Measurements from ENCODE around the gene COL11A1. TPM values are rescaled to one million over a fixed set of nuclear protein-coding genes. Genes with fewer than 3 reads are reported as not detected.
A peak's percentile ranks its signal among the peaks of the same experiment; 100 is the strongest.
"Not testable (repeated sequence)": the region's sequence is repeated elsewhere in the genome, so short reads cannot be mapped to it uniquely, and the experiment has no call there.

Gene COL11A1
- total RNA-seq, 1 donor = not detected

GRCh38 chr1:103087256-103087655 is 21.1 kb downstream of the COL11A1 start:
- DNase-seq (ENCODE audit: low read depth in 2 of 3, low spot score in 2 of 3) = no peak

- no peak for DNase-seq (ENCODE audit: low read depth in 2 of 3, low spot score in 2 of 3)
Measured at GRCh38 chr1:103084181-103084580, 24.1 kb downstream of the COL11A1 start.

GRCh38 chr1:103075316-103076000 is 32.9 kb downstream of the COL11A1 start:
- DNase-seq (ENCODE audit: low read depth in 2 of 3, low spot score in 2 of 3) = no peak

- no peak for DNase-seq (ENCODE audit: low read depth in 2 of 3, low spot score in 2 of 3)
Measured at GRCh38 chr1:103074224-103074623, 34.1 kb downstream of the COL11A1 start.

GRCh38 chr1:103069201-103069600 is 39.1 kb downstream of the COL11A1 start:
- no peak for DNase-seq (ENCODE audit: low read depth in 2 of 3, low spot score in 2 of 3)

- no peak for DNase-seq (ENCODE audit: low read depth in 2 of 3, low spot score in 2 of 3)
Measured at GRCh38 chr1:103063921-103064320, 44.4 kb downstream of the COL11A1 start.

GRCh38 chr1:103058391-103058790 is 49.9 kb downstream of the COL11A1 start:
- no peak for DNase-seq (ENCODE audit: low read depth in 2 of 3, low spot score in 2 of 3)

GRCh38 chr1:103056423-103056822 is 51.9 kb downstream of the COL11A1 start:
- DNase-seq (ENCODE audit: low read depth in 2 of 3, low spot score in 2 of 3) = no peak

GRCh38 chr1:103028110-103028509 is 80.2 kb downstream of the COL11A1 start:
- DNase-seq (ENCODE audit: low read depth in 2 of 3, low spot score in 2 of 3) = not testable (repeated sequence)

GRCh38 chr1:103025858-103026409 is 82.4 kb downstream of the COL11A1 start:
- no peak for DNase-seq (ENCODE audit: low read depth in 2 of 3, low spot score in 2 of 3)

- DNase-seq (ENCODE audit: low read depth in 2 of 3, low spot score in 2 of 3) = no peak
Measured at GRCh38 chr1:103024051-103024450, 84.3 kb downstream of the COL11A1 start.

GRCh38 chr1:103002005-103002404 is 106.3 kb downstream of the COL11A1 start:
- DNase-seq (ENCODE audit: low read depth in 2 of 3, low spot score in 2 of 3) = no peak

- DNase-seq (ENCODE audit: low read depth in 2 of 3, low spot score in 2 of 3) = no peak
Measured at GRCh38 chr1:102978874-102979273, 129.4 kb downstream of the COL11A1 start.

GRCh38 chr1:102977292-102977691 is 131.0 kb downstream of the COL11A1 start:
- DNase-seq (ENCODE audit: low read depth in 2 of 3, low spot score in 2 of 3) = no peak

GRCh38 chr1:102970496-102971078 is 137.7 kb downstream of the COL11A1 start:
- peak in 2 of 3 donors; percentile 24 to 47 for DNase-seq (ENCODE audit: low read depth in 2 of 3, low spot score in 2 of 3)

GRCh38 chr1:102967786-102968185 is 140.5 kb downstream of the COL11A1 start:
- no peak for DNase-seq (ENCODE audit: low read depth in 2 of 3, low spot score in 2 of 3)

- no peak for DNase-seq (ENCODE audit: low read depth in 2 of 3, low spot score in 2 of 3)
Measured at GRCh38 chr1:102961549-102961948, 146.8 kb downstream of the COL11A1 start.

GRCh38 chr1:102954576-102954975 is 153.7 kb downstream of the COL11A1 start:
- DNase-seq (ENCODE audit: low read depth in 2 of 3, low spot score in 2 of 3) = no peak

GRCh38 chr1:102952400-102952799 is 155.9 kb downstream of the COL11A1 start:
- no peak for DNase-seq (ENCODE audit: low read depth in 2 of 3, low spot score in 2 of 3)

GRCh38 chr1:102942324-102942723 is 166.0 kb downstream of the COL11A1 start:
- no peak for DNase-seq (ENCODE audit: low read depth in 2 of 3, low spot score in 2 of 3)

GRCh38 chr1:102941366-102941947 is 166.9 kb downstream of the COL11A1 start:
- DNase-seq (ENCODE audit: low read depth in 2 of 3, low spot score in 2 of 3) = no peak

GRCh38 chr1:102937401-102937800 is 170.9 kb downstream of the COL11A1 start:
- DNase-seq (ENCODE audit: low read depth in 2 of 3, low spot score in 2 of 3) = no peak
